Peyer's patch (tissue), 4 donors: Measurements from ENCODE around the gene E2F4.

ENCODE experiments used
- CTCF ChIP-seq, 6 experiments: fragments of 450-650 bp in 4 of 6; fragments of 200-600 bp in 2 of 6; sonication (generic) in 1 of 6; IDR thresholded peaks; one replicate each; pipeline ENCODE4 v1.5.1; 2017 to 2019; ENCODE audit warnings: antibody characterized with exemption in 6 of 6, mild to moderate bottlenecking in 3 of 6, moderate library complexity in 1 of 6
- POLR2A ChIP-seq, 2 donors: fragments of 450-650 bp; IDR thresholded peaks; one replicate each; pipeline ENCODE4 v1.5.1; 2017; ENCODE audit warnings: antibody characterized with exemption in 2 of 2, mild to moderate bottlenecking in 2 of 2, moderate library complexity in 2 of 2

GRCh38 chr16:67234180-67234597 lies 42.2 kb downstream of the E2F4 start:
- TF ChIP-seq POLR2A (IDR thresholded peaks at IDR 0.05) (no peak), CTCF (IDR thresholded peaks at IDR 0.05) (no peak)
